Measurements from ENCODE around the gene SLC9A8.
"Not testable (repeated sequence)": the region's sequence is repeated elsewhere in the genome, so short reads cannot be mapped to it uniquely, and the experiment has no call there.

GRCh38 chr20:49782439-49782838 is 30.2 kb upstream of the SLC9A8 start:
- TF ChIP-seq CTCF, EP300, POLR2A (IDR thresholded peaks at IDR 0.05): not testable (repeated sequence)

All from tibial nerve (tissue), 4 donors.